ENCODE data around the gene MYO7B. TPM values are rescaled to one million over a fixed set of nuclear protein-coding genes. Genes with fewer than 3 reads are reported as not detected.

MYO7B gene
- total RNA-seq, 1 donor from 2014 or later = 1.7 TPM

DNA sequence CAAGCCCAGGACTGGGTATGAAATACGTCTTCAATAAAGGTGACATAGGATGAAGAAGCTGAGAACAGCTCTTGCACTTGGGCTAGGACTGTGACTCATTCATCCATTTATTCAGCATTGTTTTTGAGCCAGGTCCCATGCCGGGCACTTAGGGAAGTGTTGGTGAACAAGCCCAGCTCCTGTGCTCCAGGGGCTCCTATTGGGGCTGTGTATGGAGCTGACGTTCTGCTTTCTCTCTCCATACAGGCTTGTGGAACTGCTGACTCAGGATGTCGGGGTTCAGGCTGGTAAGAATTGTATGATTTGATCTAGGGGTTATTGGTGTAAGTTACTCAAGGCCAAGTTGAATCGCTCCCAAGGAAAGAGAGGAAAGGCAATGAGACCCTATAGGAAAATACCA, 24.0 kb downstream of the MYO7B start:
- no peak for DNase-seq (ENCODE audit: extremely low spot score, unreplicated experiment)
- peaks cover 37% of the 10 kb centered on the region for H3K27me3 Mint-ChIP-seq
- H3K27ac Mint-ChIP-seq = no peak overlapping the region
- no peak overlapping the region for H3K4me3 Mint-ChIP-seq
- no peaks in the 10 kb centered on the region for H3K36me3 Mint-ChIP-seq
- TF ChIP-seq, protein P1, sequence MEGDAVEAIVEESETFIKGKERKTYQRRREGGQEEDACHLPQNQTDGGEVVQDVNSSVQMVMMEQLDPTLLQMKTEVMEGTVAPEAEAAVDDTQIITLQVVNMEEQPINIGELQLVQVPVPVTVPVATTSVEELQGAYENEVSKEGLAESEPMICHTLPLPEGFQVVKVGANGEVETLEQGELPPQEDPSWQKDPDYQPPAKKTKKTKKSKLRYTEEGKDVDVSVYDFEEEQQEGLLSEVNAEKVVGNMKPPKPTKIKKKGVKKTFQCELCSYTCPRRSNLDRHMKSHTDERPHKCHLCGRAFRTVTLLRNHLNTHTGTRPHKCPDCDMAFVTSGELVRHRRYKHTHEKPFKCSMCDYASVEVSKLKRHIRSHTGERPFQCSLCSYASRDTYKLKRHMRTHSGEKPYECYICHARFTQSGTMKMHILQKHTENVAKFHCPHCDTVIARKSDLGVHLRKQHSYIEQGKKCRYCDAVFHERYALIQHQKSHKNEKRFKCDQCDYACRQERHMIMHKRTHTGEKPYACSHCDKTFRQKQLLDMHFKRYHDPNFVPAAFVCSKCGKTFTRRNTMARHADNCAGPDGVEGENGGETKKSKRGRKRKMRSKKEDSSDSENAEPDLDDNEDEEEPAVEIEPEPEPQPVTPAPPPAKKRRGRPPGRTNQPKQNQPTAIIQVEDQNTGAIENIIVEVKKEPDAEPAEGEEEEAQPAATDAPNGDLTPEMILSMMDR (conservative IDR thresholded peaks at IDR 0.05) = no peak
- no peaks in the 10 kb centered on the region for H3K4me1 Mint-ChIP-seq (ENCODE audit: unreplicated experiment)
- no peaks in the 10 kb centered on the region for H3K9me3 Mint-ChIP-seq

DNA sequence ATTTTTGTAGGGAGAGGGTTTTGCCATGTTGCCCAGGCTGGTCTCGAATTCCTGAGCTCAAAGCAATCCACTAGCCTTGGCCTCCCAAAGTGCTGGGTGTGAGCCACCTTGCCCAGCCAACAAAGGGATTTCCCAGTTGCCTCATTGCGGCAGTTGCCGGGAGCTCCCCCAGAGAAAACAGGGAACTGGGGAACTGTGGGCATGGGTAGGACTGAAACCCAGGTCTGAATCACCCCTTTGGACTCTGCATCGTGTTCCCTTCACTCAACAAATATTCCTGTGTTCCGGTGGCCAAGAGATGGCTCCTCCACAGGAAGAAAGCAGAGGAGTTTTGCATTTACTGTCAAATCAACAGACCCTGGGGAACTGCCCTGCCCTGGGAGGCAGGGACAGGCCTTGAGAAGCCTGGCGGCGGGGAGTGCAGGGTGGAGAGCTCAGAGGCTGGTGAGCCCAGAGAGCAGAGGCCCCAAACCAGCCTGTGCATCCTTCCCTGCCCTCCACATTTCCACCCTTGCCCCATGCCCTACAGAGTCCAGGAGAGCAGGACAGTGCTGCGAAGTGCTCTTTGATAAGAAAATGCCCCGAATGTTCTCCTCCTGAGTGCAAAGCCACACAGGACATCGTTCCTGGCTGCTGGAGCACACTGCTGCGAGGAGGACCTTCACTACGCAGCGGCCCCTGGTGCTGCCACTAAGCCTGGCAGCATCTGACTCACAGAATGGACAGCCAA, 24.9 kb downstream of the MYO7B start:
- Mint-ChIP-seq H3K9me3 (no peaks in the 10 kb centered on the region), H3K27me3 (peaks cover 34% of the 10 kb centered on the region), H3K36me3 (no peaks in the 10 kb centered on the region), H3K27ac (no peak overlapping the region), H3K4me3 (no peak overlapping the region), H3K4me1 (ENCODE audit: unreplicated experiment) (no peaks in the 10 kb centered on the region)
- DNase-seq (ENCODE audit: extremely low spot score, unreplicated experiment) = no peak
- TF ChIP-seq, protein P1 (conservative IDR thresholded peaks at IDR 0.05) = no peak

DNA sequence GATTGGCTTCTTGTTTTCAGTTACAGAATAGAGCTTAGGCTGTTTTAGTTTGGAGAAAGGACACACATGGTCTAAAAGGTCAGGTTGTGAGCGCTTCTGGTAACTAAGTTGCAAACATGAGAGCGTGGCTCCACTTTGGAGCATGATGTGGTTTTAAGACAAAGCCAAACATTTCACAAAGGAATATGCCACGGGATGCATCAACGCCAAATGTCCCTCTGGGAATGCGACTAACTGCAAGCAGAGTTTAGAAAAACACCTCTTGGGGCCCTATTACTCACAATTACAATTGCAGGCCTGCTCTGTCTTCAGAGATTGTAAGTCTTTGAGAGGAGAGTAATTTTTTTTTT, 25.4 kb downstream of the MYO7B start:
- DNase-seq (ENCODE audit: extremely low spot score, unreplicated experiment) = no peak
- no peaks in the 10 kb centered on the region for H3K9me3 Mint-ChIP-seq
- H3K36me3 Mint-ChIP-seq = no peaks in the 10 kb centered on the region
- no peak overlapping the region for H3K27ac Mint-ChIP-seq
- TF ChIP-seq, protein P1 (conservative IDR thresholded peaks at IDR 0.05) = no peak
- H3K27me3 Mint-ChIP-seq = peaks cover 30% of the 10 kb centered on the region
- no peaks in the 10 kb centered on the region for H3K4me1 Mint-ChIP-seq (ENCODE audit: unreplicated experiment)
- H3K4me3 Mint-ChIP-seq = no peak overlapping the region

DNA sequence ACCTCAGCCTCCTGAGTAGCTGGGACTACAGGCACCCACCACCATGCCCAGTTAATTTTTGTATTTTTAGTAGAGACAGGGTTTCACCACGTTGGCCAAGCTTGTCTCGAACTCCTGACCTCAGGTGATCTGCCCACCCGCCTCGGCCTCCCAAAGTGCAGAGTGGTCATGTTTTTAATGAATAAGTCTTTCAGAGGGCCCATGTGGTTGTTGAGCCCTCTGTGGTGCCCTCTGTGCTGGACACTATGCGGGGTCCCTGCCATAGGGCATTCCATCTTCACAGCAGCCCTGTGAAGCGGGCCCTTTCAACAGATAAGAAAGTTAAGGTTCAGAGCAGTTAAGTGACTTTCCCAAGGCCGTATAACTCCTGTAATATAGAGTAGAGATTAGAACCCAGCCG, 25.9 kb downstream of the MYO7B start:
- Mint-ChIP-seq H3K9me3 (no peaks in the 10 kb centered on the region), H3K4me1 (ENCODE audit: unreplicated experiment) (no peaks in the 10 kb centered on the region), H3K27me3 (peaks cover 28% of the 10 kb centered on the region), H3K27ac (no peak overlapping the region), H3K4me3 (no peak overlapping the region), H3K36me3 (no peaks in the 10 kb centered on the region)
- no peak for DNase-seq (ENCODE audit: extremely low spot score, unreplicated experiment)
- TF ChIP-seq, protein P1 (conservative IDR thresholded peaks at IDR 0.05) = no peak

DNA sequence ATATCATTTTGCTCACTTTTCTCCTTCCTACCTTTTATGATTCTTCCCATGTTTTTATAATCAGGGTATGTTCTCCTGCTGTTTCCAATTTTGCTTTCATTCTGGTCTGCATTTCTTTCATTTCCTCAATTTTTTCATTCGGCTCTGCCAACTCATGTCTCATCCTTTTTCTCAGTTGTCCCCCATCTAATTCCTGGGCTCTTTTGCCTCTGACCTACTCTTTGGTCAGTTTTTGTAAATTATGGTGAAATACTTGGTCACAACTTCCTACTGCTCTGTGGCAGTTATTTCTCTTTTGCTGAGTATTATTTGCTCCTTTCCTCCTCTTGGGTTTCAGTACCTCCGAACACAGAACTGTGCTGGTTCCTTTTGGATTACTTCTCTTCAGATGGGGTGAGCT, 27.5 kb downstream of the MYO7B start:
- TF ChIP-seq, protein P1 (conservative IDR thresholded peaks at IDR 0.05) = no peak
- Mint-ChIP-seq H3K4me1 (ENCODE audit: unreplicated experiment) (no peaks in the 10 kb centered on the region), H3K9me3 (no peaks in the 10 kb centered on the region), H3K27me3 (peaks cover 13% of the 10 kb centered on the region), H3K36me3 (no peaks in the 10 kb centered on the region), H3K27ac (no peak overlapping the region), H3K4me3 (no peak overlapping the region)
- no peak for DNase-seq (ENCODE audit: extremely low spot score, unreplicated experiment)
